CD8-positive, alpha-beta memory T cell (primary cell): Measurements from ENCODE around the gene SMC4. TPM values are rescaled to one million over a fixed set of nuclear protein-coding genes. Genes with fewer than 3 reads are reported as not detected.

Experiments
- CTCF ChIA-PET: fragments of 350-600 bp; sonication (Branson Sonifier 250); formaldehyde crosslinking; loops from one replicate; lab custom pipeline; 2021; ENCODE audit warnings: antibody characterized with exemption; lab: Charles Lee
- POLR2A ChIA-PET: fragments of 350-600 bp; sonication (Branson Sonifier 250); formaldehyde crosslinking; loops from one replicate; lab custom pipeline; 2021; ENCODE audit warnings: antibody characterized with exemption; lab: Charles Lee
- DNase-seq, 5 donors: peaks; one replicate each; pipeline versions ENCODE4 v3.0.0 to v3.0.0-alpha.2; 2020 to 2022; ENCODE audit warnings: mixed read lengths in 1 of 5
- H3K27ac ChIP-seq: one replicate; pipeline ENCODE4 v1.7.0; 2013; ENCODE audit warnings: low read depth, mild to moderate bottlenecking, low read length, moderate library complexity
- H3K27me3 ChIP-seq: 2 replicates; pipeline ENCODE4 v1.7.0; 2013; ENCODE audit warnings: low read length, mild to moderate bottlenecking; ENCODE audit not compliant: insufficient read depth, poor library complexity, severe bottlenecking
- H3K36me3 ChIP-seq: 2 replicates; pipeline ENCODE4 v1.7.0; 2013; ENCODE audit warnings: mild to moderate bottlenecking, low read length, moderate library complexity; ENCODE audit not compliant: insufficient read depth
- H3K4me1 ChIP-seq: 2 replicates; pipeline ENCODE4 v1.7.0; 2013; ENCODE audit warnings: mild to moderate bottlenecking, low read length, moderate library complexity; ENCODE audit not compliant: insufficient read depth
- H3K4me3 ChIP-seq: 2 replicates; pipeline ENCODE4 v1.7.0; 2013; ENCODE audit warnings: mild to moderate bottlenecking, low read length
- H3K9me3 ChIP-seq: 2 replicates; pipeline ENCODE4 v1.7.0; 2013; ENCODE audit warnings: mild to moderate bottlenecking, low read length
- H3K27ac Mint-ChIP-seq, 8 donors: one replicate each; pipeline ENCODE4 v1.8.0; 2020 to 2021; ENCODE audit warnings: mixed read lengths in 8 of 8, mild to moderate bottlenecking in 6 of 8, inconsistent platforms in 3 of 8, moderate library complexity in 3 of 8
- H3K27me3 Mint-ChIP-seq, 2 donors: one replicate each; pipeline ENCODE4 v1.8.0; 2020 to 2021; ENCODE audit warnings: mixed read lengths in 2 of 2, mild to moderate bottlenecking in 1 of 2, moderate library complexity in 1 of 2
- H3K36me3 Mint-ChIP-seq, 3 donors: one replicate each; pipeline ENCODE4 v1.8.0; 2020 to 2021; ENCODE audit warnings: mixed read lengths in 3 of 3, inconsistent platforms in 1 of 3, mild to moderate bottlenecking in 1 of 3
- H3K4me1 Mint-ChIP-seq, 3 donors: one replicate each; pipeline ENCODE4 v1.8.0; 2020 to 2021; ENCODE audit warnings: mixed read lengths in 3 of 3, inconsistent platforms in 1 of 3, mild to moderate bottlenecking in 1 of 3
- H3K4me3 Mint-ChIP-seq, 7 donors: one replicate each; pipeline ENCODE4 v1.8.0; 2020 to 2021; ENCODE audit warnings: mixed read lengths in 7 of 7, mild to moderate bottlenecking in 6 of 7, moderate library complexity in 4 of 7, inconsistent platforms in 2 of 7
- H3K9me3 Mint-ChIP-seq, 5 donors: one replicate each; pipeline ENCODE4 v1.8.0; 2020 to 2022; ENCODE audit warnings: mixed read lengths in 5 of 5, mild to moderate bottlenecking in 3 of 5, moderate library complexity in 2 of 5, inconsistent platforms in 1 of 5
- polyA plus RNA-seq: library from polyadenylated mRNA; unstranded; fragments of 300-500 nt; fragmentation: Illumina TruSeq; gene quantifications from one replicate; pipeline ENCODE4 v1.2.3, GENCODE V29; 2021
- total RNA-seq, 2 experiments: library from RNA; stranded (reverse); gene quantifications; one replicate each; pipeline ENCODE4 v1.2.3, GENCODE V29; 2021

Gene SMC4
- total and polyA plus RNA-seq, 3 experiments from 2014 or later: 45.0 to 123 (median 120) TPM

DNA sequence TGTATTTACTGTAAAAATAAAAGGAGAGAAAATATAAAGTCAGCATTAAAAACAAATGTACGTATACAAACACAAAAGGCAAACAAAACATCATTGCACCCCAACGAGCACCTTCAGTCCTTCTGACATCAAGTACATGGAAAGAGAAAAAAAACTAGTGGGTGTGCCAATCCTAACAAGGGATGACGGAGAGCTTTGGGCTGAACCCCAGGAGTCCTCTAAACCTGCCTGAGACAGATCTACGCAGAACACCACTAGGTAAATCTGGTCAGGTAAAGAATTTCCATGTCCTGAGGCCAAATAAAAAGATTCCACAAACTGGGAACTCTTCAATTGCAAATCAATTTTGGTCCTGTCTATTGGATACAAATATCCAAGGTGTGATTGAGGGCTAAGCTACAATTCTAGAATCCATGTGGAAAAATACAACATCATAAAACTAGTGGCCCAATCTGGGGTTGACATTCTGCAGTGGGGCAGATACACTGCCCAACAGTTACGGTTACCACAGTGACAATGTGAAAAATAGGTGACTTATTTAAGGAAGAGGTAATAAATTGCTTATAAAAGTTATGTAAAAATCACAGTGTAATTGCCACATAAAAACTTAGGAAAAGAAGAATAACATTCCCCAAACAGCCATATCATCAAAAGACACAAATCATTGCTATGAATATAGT is 14.7 kb upstream of the SMC4 start:
- Mint-ChIP-seq H3K36me3 (peaks cover 0 to 29% (median 12%) of the 10 kb centered on the region in 3 donors), H3K9me3 (no peaks in the 10 kb centered on the region), H3K4me1 (peaks cover 0 to 16% (median 8%) of the 10 kb centered on the region in 3 donors), H3K27me3 (no peaks in the 10 kb centered on the region), H3K27ac (no peak overlapping the region), H3K4me3 (no peak overlapping the region)
- Histone ChIP-seq H3K27me3 (no peaks in the 10 kb centered on the region), H3K9me3 (no peaks in the 10 kb centered on the region), H3K36me3 (no peaks in the 10 kb centered on the region), H3K4me3 (no peak overlapping the region), H3K4me1 (no peaks in the 10 kb centered on the region), H3K27ac (no peak overlapping the region)
- ChIA-PET POLR2A (no interaction called here), CTCF (interaction anchor here (1.0 kb wide), 1 partner anchor 202 kb away, joined by 3 read pairs; no protein-coding TSS in a partner anchor)
- no peak for DNase-seq

DNA sequence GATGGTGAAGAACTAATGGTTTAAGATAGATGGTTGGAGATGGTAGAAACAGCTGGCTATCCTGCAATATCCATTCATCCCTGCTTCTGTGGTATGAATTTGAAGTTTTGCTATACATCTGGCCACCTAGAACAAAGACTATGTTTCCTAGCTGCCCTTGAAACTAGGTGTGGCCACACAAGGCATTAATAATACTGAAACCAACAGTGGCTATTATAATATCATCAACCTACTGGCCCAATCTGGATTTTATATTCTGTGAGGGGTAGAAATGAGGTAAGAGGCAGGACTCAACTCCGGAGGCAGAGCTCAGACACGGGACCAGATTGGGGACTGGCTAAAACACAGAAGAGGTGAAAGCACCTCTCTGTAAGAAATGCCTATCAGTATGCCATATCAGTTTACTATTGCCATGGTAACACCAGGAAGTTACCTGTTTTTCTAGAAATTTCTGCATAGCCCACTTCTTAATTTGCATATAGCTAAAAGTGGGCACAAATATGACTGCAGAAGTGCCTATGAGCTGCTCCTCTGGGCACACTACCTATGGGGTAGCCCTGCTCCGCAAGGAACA is 8.8 kb upstream of the SMC4 start:
- H3K4me1 Mint-ChIP-seq: peaks cover 8 to 27% (median 9%) of the 10 kb centered on the region in 3 donors
- H3K36me3 Mint-ChIP-seq: peaks cover 0 to 8% (median 4%) of the 10 kb centered on the region in 3 donors
- Histone ChIP-seq H3K36me3 (no peaks in the 10 kb centered on the region), H3K9me3 (no peaks in the 10 kb centered on the region), H3K27me3 (no peaks in the 10 kb centered on the region), H3K27ac (no peak overlapping the region), H3K4me3 (no peak overlapping the region), H3K4me1 (no peaks in the 10 kb centered on the region)
- ChIA-PET CTCF (no interaction called here), POLR2A (no interaction called here)
- H3K27me3 Mint-ChIP-seq: no peaks in the 10 kb centered on the region
- no peak overlapping the region for H3K4me3 Mint-ChIP-seq
- no peak for DNase-seq
- no peaks in the 10 kb centered on the region for H3K9me3 Mint-ChIP-seq
- H3K27ac Mint-ChIP-seq: no peak overlapping the region

- H3K27me3 ChIP-seq: no peaks in the 10 kb centered on the region
- H3K27me3 Mint-ChIP-seq: no peaks in the 10 kb centered on the region
- H3K4me1 Mint-ChIP-seq: peaks cover 10 to 21% (median 16%) of the 10 kb centered on the region in 3 donors
- peaks cover 0 to 4% (median 3%) of the 10 kb centered on the region in 3 donors for H3K36me3 Mint-ChIP-seq
- H3K4me3 Mint-ChIP-seq: no peak overlapping the region
- no peak for DNase-seq
- ChIA-PET POLR2A (no interaction called here), CTCF (interaction anchor here (0.6 kb wide), 1 partner anchor 355 kb away, joined by 3 read pairs; no protein-coding TSS in a partner anchor)
- no peaks in the 10 kb centered on the region for H3K36me3 ChIP-seq
- no peak overlapping the region for H3K4me3 ChIP-seq
- no peaks in the 10 kb centered on the region for H3K9me3 ChIP-seq
- H3K4me1 ChIP-seq: no peaks in the 10 kb centered on the region
- H3K27ac Mint-ChIP-seq: no peak overlapping the region
- no peaks in the 10 kb centered on the region for H3K9me3 Mint-ChIP-seq
- no peak overlapping the region for H3K27ac ChIP-seq
Observed at GRCh38 chr3:160392798-160393197, 6.7 kb upstream of the SMC4 start.

- H3K27me3 ChIP-seq: no peaks in the 10 kb centered on the region
- POLR2A ChIA-PET: no interaction called here
- Mint-ChIP-seq H3K4me3 (peak overlapping the region in 1 of 7 donors; percentile 24), H3K27ac (no peak overlapping the region), H3K27me3 (no peaks in the 10 kb centered on the region), H3K9me3 (no peaks in the 10 kb centered on the region), H3K4me1 (peaks cover 14 to 27% (median 23%) of the 10 kb centered on the region in 3 donors), H3K36me3 (peaks cover 0 to 6% (median 0%) of the 10 kb centered on the region in 3 donors)
- CTCF ChIA-PET: interaction anchor here (0.6 kb wide), 1 partner anchor 355 kb away, joined by 3 read pairs; no protein-coding TSS in a partner anchor
- H3K27ac ChIP-seq: peak overlapping the region; percentile 38
- no peaks in the 10 kb centered on the region for H3K36me3 ChIP-seq
- H3K9me3 ChIP-seq: no peaks in the 10 kb centered on the region
- peaks cover 6% of the 10 kb centered on the region for H3K4me1 ChIP-seq
- DNase-seq: no peak
- no peak overlapping the region for H3K4me3 ChIP-seq
Observed at GRCh38 chr3:160393346-160394008, 6.0 kb upstream of the SMC4 start.

GRCh38 chr3:160394009-160394392 is 5.4 kb upstream of the SMC4 start:
- no peaks in the 10 kb centered on the region for H3K9me3 Mint-ChIP-seq
- no peak overlapping the region for H3K4me3 ChIP-seq
- H3K27ac Mint-ChIP-seq: no peak overlapping the region
- H3K36me3 ChIP-seq: no peaks in the 10 kb centered on the region
- H3K4me1 Mint-ChIP-seq: peaks cover 18 to 31% (median 28%) of the 10 kb centered on the region in 3 donors
- no peaks in the 10 kb centered on the region for H3K9me3 ChIP-seq
- CTCF ChIA-PET: no interaction called here
- no peaks in the 10 kb centered on the region for H3K27me3 Mint-ChIP-seq
- H3K27ac ChIP-seq: peak overlapping the region; percentile 38
- H3K36me3 Mint-ChIP-seq: peaks cover 0 to 10% (median 0%) of the 10 kb centered on the region in 3 donors
- H3K27me3 ChIP-seq: no peaks in the 10 kb centered on the region
- POLR2A ChIA-PET: no interaction called here
- H3K4me3 Mint-ChIP-seq: no peak overlapping the region
- DNase-seq: no peak
- peaks cover 7% of the 10 kb centered on the region for H3K4me1 ChIP-seq

- peaks cover 0 to 22% (median 0%) of the 10 kb centered on the region in 3 donors for H3K36me3 Mint-ChIP-seq
- ChIA-PET CTCF (interaction anchor here (1.6 kb wide), 1 partner anchor 54 kb away, joined by 4 read pairs; the partner anchor contains the start of gene TRIM59), POLR2A (no interaction called here)
Observed at GRCh38 chr3:160395297-160395696, 4.2 kb upstream of the SMC4 start.

GRCh38 chr3:160398820-160399124 is 678 bp upstream of the SMC4 start:
- H3K4me1 ChIP-seq: peaks cover 18% of the 10 kb centered on the region
- DNase-seq: no peak
- H3K27ac ChIP-seq: peak overlapping the region; percentile 91
- no peaks in the 10 kb centered on the region for H3K36me3 ChIP-seq
- Mint-ChIP-seq H3K27me3 (peaks cover 8 to 27% of the 10 kb centered on the region in 2 donors), H3K36me3 (peaks cover 2 to 32% (median 7%) of the 10 kb centered on the region in 3 donors), H3K9me3 (peaks cover 0 to 3% (median 0%) of the 10 kb centered on the region in 5 donors), H3K27ac (peak overlapping the region; percentile 96 to 100 (median 99)), H3K4me1 (peaks cover 42 to 56% (median 50%) of the 10 kb centered on the region in 3 donors), H3K4me3 (peak overlapping the region; percentile 92 to 99 (median 99))
- peak overlapping the region; percentile 94 for H3K4me3 ChIP-seq
- POLR2A ChIA-PET: no interaction called here
- H3K9me3 ChIP-seq: no peaks in the 10 kb centered on the region
- CTCF ChIA-PET: interaction anchor here (1.6 kb wide), 1 partner anchor 14 kb away, joined by 6 read pairs; no protein-coding TSS in a partner anchor
- H3K27me3 ChIP-seq: no peaks in the 10 kb centered on the region

More at GRCh38 chr3:160395297-160395696, 4.2 kb upstream of the SMC4 start:
- no peak overlapping the region for H3K27ac ChIP-seq
- no peak for DNase-seq
- H3K4me3 ChIP-seq: no peak overlapping the region
- no peaks in the 10 kb centered on the region for H3K9me3 ChIP-seq
- Mint-ChIP-seq H3K9me3 (peaks cover 0 to 3% (median 0%) of the 10 kb centered on the region in 5 donors), H3K27ac (peak overlapping the region in 1 of 8 donors; percentile 56), H3K4me3 (peak overlapping the region in 1 of 7 donors; percentile 32), H3K27me3 (peaks cover 0 to 3% of the 10 kb centered on the region in 2 donors), H3K4me1 (peaks cover 20 to 35% (median 34%) of the 10 kb centered on the region in 3 donors)
- peaks cover 7% of the 10 kb centered on the region for H3K4me1 ChIP-seq
- H3K27me3 ChIP-seq: no peaks in the 10 kb centered on the region
- H3K36me3 ChIP-seq: no peaks in the 10 kb centered on the region
